ENCODE measurements around the gene CEND1.

CEND1 gene

GRCh38 chr11:813456-814096 is 23.7 kb upstream of the CEND1 start:
- no peak for TF ChIP-seq CTCF (IDR thresholded peaks at IDR 0.05; ENCODE audit: control extremely low read depth, extremely low read depth, low read depth, missing control alignments)
- ChIA-PET CTCF (interaction anchor here (0.7 to 1.7 kb wide), 2 partner anchors 9 to 29 kb away, joined by 3 to 4 read pairs; partner anchors contain the start of genes POLR2L and TSPAN4), POLR2A (no interaction called here)
- no peak for DNase-seq (ENCODE audit: extremely low spot score)

GRCh38 chr11:813072-813455 is 23.2 kb upstream of the CEND1 start:
- DNase-seq (ENCODE audit: extremely low spot score): no peak
- no peak for TF ChIP-seq CTCF (IDR thresholded peaks at IDR 0.05; ENCODE audit: control extremely low read depth, extremely low read depth, low read depth, missing control alignments)
- ChIA-PET POLR2A (no interaction called here), CTCF (interaction anchor here (0.7 to 1.7 kb wide), 2 partner anchors 10 to 29 kb away, joined by 3 to 4 read pairs; partner anchors contain the start of genes POLR2L and TSPAN4)

- no peak for TF ChIP-seq CTCF (IDR thresholded peaks at IDR 0.05; ENCODE audit: control extremely low read depth, extremely low read depth, low read depth, missing control alignments)
- ChIA-PET CTCF (interaction anchor here (1.7 to 1.9 kb wide), 2 partner anchors 7 to 30 kb away, joined by 4 to 8 read pairs; partner anchors contain the start of genes PNPLA2, POLR2L and TSPAN4), POLR2A (no interaction called here)
- no peak for DNase-seq (ENCODE audit: extremely low spot score)
Observed at GRCh38 chr11:812390-812789, 22.5 kb upstream of the CEND1 start.

GRCh38 chr11:811446-812245 is 21.8 kb upstream of the CEND1 start:
- ChIA-PET CTCF (interaction anchor here (0.6 to 1.9 kb wide), 5 partner anchors 8 to 1720 kb away, joined by 3 to 8 read pairs (median 3); partner anchors contain the start of genes PNPLA2, POLR2L and TSPAN4), POLR2A (no interaction called here)
- TF ChIP-seq CTCF (IDR thresholded peaks at IDR 0.05; ENCODE audit: control extremely low read depth, extremely low read depth, low read depth, missing control alignments): no peak
- no peak for DNase-seq (ENCODE audit: extremely low spot score)

- CTCF ChIA-PET: interaction anchor here (1.9 to 2.0 kb wide), 2 partner anchors 9 to 11 kb away, joined by 6 to 8 read pairs; partner anchors contain the start of gene PNPLA2
- DNase-seq (ENCODE audit: extremely low spot score): no peak
- no peak for TF ChIP-seq CTCF (IDR thresholded peaks at IDR 0.05; ENCODE audit: control extremely low read depth, extremely low read depth, low read depth, missing control alignments)
- POLR2A ChIA-PET: interaction anchor here (1.0 to 1.6 kb wide), 2 partner anchors 9 kb away, joined by 8 to 13 read pairs; partner anchors contain the start of gene PNPLA2
Observed at GRCh38 chr11:810040-810567, 20.2 kb upstream of the CEND1 start.

Data from GM10248 (cell line).